Fibroblast of skin of left quadriceps (primary cell): Measurements from ENCODE around the gene CES4A.
"Not testable (repeated sequence)": the region's sequence is repeated elsewhere in the genome, so short reads cannot be mapped to it uniquely, and the experiment has no call there.

Source experiments
- DNase-seq, 2 experiments: peaks; one replicate each; pipeline ENCODE4 v3.0.0-alpha.2; 2013; ENCODE audit warnings: low read depth in 2 of 2

Gene CES4A

DNA sequence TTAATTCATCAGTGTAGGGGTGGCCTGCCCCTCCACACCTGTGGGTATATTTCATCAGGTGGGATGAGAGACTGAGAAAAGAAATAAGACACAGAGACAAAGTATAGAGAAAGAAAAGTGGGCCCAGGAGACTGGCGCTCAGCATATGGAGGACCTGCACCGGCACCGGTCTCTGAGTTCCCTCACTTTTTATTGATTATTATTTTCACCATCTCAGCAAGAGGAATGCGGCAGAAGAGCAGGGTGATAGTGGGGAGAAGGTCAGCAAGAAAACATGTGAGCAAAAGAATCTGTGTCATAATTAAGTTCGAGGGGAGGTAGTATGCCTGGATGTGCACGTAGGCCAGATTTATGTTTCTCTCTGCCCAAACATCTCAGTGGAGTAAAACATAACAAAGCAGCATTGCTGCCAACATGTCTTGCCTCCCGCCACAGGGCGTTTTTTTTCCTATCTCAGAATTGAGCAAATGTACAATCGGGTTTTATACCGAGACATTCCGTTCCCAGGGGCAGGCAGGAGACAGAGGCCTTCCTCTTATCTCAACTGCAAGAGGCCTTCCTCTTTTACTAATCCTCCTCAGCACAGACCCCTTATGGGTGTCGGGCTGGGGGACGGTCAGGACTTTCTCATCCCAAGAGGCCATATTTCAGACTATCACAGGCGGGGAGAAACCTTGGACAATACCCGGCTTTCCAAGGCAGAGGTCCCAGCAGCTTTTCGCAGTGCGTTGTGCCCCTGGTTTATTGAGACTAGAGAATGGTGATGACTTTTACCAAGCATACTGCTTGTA is 32.8 kb upstream of the CES4A start:
- DNase-seq: not testable (repeated sequence)

GRCh38 chr16:66956154-66956457 is 32.3 kb upstream of the CES4A start:
- not testable (repeated sequence) for DNase-seq

DNA sequence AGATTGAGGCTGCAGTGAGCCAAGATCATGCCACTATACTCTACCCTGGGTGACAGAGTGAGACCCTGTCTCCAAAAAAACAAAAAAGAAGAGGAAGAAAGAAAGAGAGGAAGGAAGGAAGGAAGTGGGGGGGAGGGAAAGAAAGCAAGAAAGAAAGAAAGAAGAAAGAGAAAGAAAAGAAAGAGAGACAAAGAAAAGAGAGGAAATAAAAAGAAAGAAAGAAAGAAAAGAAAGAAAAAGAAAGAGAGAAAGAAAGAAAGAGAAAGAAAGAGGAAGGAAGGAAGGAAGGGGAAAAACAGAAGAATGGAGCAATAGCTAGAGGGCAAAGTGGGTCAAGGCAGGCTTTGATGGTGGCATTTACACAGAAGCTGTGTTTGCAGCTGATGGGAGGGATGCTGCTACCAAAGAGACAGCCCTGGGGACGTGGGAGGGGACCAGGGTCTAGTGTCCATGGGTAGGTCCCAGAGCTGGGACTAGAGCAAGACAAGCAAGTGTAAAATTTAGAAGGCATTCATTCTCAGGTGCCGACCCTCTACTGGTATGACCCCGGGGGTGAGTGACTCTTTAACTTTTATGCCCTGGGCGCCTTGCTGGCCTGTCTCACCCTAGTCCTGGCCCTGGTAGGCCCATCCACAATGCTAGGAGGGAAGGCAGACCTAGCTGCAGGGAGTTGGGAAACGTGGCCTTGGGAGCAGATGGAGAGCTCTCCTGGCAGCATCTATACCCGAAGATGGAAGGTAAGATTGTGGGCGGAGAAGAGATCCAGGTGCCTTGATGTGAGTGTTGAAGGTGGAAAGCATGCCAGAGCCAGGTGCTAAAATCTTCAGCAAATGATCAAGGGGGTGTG is 29.3 kb upstream of the CES4A start:
- no peak for DNase-seq

- DNase-seq: no peak
Measured at GRCh38 chr16:66959704-66960161, 28.7 kb upstream of the CES4A start.

- no peak for DNase-seq
Measured at GRCh38 chr16:66960270-66960669, 28.1 kb upstream of the CES4A start.

DNA sequence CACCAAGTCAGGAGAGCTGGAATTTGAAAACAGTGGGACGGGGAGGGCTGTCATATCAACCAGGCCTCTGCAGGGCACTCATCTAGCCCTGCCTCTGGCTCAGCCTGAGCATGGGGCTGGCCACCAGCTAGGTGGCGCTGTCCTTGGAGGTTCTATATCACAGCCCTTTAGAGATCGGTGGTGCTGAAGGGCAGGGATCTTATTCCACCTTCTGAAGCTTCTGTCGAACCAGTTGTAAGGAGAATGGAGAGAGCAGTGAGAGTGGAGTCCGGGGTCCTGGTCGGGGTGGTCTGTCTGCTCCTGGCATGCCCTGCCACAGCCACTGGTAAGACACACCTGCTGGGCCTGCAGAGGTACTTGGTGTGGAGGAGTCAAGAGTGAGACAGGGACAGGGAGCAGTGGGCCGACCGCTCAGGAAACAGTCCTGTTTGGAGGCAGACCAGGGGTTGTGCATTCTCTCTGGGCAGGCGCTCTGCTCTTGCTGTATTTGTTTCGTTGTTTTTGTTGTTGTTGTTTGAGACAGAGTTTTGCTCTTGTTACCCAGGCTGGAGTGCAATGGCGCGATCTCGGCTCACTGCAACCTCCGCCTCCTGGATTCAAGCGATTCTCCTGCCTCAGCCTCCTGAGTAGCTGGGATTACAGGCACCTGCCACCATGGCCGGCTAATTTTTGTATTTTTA is 27.2 kb upstream of the CES4A start, which contains the start of gene CES3:
TSS of gene CES3 (plus strand) at position 202 of the 680 bp plus-strand sequence. CDS start at position 244, 42 bp downstream.
- peak; percentile 20 to 23 for DNase-seq

- no peak for DNase-seq
Measured at GRCh38 chr16:66961914-66962313, 26.5 kb upstream of the CES4A start.

DNA sequence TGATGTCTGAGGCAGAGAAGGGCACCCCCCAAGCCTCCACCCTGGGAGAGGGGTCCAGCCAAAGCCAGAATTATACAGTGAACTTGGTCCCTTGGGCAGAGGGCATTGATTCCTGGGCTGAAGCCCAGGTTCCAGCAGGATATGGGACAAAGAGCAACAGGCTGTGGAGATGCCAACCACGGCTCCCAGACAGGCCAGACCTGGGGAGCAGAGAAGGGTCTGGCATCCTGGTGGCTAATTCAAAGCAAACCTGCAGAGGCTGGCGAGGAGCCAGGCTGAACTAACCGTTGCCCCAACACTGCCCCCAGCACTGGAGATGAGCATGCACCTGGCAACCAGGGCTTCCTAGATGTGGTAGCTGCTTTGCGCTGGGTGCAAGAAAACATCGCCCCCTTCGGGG is 24.3 kb upstream of the CES4A start:
- no peak for DNase-seq

DNA sequence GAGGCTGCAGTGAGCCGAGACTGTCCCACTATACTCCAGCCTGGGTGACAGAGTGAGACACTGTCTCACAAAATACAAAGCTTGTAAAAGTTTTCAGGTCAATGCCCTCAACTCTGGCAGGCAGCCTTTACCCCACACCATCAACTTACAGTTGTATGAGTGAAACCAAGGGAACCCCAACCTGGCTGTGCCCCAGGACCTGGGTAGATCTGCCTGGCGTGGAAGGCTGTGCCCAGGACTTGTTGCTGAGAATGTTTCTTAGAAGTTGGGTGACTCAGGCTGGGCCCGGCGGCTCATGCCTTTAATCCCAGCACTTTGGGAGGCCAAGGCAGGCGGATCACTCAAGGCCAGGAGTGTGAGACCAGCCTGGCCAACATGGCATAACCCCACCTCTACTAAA is 19.5 kb upstream of the CES4A start:
- DNase-seq: no peak

GRCh38 chr16:66970775-66971720 is 17.3 kb upstream of the CES4A start:
- peak in 1 of 2 experiments; percentile 4 for DNase-seq

GRCh38 chr16:66972983-66973382 is 15.4 kb upstream of the CES4A start:
- no peak for DNase-seq

GRCh38 chr16:66973716-66974115 is 14.7 kb upstream of the CES4A start:
- no peak for DNase-seq

GRCh38 chr16:66974156-66974931 is 14.0 kb upstream of the CES4A start:
- not testable (repeated sequence) for DNase-seq

DNA sequence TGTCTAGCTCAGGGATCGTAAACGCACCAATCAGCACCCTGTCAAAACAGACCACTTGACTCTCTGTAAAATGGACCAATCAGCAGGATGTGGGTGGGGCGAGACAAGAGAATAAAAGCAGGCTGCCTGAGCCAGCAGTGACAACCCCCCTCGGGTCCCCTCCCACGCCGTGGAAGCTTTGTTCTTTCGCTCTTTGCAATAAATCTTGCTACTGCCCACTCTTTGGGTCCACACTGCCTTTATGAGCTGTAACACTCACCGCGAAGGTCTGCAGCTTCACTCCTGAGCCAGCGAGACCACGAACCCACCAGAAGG is 13.5 kb upstream of the CES4A start:
- DNase-seq: not testable (repeated sequence)

- DNase-seq: no peak
Measured at GRCh38 chr16:66975302-66975893, 13.0 kb upstream of the CES4A start.

DNA sequence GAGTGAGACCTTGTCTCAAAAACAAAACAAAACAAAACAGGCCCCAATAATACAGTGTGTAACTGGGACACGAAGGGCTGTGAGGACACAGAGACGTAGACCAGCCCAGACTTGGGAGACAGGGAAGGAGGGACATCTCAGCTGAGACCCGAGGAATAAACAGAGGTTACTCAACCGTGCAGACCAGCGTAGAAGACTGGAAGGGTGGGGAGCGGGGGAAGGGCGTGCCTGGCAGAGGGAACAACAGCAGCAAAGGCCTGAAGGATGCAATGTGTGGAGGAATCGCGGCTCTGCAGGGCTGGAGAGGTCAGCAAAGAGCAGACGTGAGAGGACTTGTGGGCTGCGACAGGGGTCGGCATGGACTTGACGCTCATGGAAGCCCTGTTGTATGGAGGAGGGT is 11.6 kb upstream of the CES4A start:
- no peak for DNase-seq

DNA sequence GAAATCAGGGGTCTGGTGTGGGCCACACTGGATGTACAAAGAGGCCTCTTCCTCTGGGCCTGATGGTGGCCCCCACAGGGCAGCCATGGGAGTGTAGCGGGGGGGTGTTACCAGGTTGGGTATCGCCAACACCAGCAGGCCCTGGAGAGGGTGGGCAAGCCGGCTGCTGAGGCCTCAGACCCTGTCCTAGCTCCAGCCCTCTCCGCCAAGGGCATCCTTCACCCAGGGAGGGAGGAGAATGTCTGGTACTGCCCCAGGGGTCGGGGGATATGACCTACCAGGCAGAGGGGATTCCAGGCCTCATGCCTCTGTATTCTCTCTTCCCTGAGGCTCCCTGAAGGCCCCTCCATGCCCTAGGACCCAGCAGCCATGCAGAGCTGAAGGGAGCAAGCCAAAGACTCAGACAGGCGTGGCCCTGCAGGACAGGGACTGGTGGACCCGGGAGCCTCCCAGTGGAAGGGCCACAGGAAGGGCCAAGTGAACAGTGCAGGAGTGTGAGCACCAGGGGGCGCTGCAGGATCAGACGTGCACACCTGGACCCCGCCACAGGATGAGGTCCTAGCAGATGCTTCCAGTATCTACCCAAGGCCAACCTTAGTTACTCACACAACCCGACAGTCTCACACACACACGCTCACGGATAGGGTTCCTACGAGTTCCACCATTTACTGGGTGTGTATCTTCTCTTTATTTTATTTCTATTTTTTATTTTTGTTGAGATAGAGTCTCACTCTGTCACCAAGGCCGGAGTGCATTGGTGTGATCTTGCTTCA is 10.9 kb upstream of the CES4A start:
- peak; percentile 45 to 52 for DNase-seq

- no peak for DNase-seq
Measured at GRCh38 chr16:66979011-66979717, 9.2 kb upstream of the CES4A start.

DNA sequence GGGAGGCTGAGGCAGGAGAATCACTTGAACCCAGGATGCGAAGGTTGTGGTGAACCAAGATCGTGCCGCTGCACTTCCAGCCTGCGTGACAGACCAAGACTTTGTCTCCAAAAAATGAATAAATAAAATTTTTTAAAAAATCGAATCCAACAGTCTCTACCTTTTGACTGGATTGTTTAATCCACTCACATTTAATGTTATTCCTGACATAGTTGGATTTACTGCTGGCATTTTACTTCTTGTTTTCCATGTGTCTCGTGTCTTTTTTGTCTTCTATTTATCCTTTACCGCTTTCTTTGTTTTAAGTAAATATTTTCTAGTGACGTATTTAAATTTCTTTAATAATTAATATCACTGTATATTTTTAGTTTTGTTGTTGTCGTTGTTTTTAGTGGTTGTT is 5.4 kb upstream of the CES4A start:
- DNase-seq: no peak
